ENCODE measurements around the gene FCER1A.
"Not testable (repeated sequence)": the region's sequence is repeated elsewhere in the genome, so short reads cannot be mapped to it uniquely, and the experiment has no call there.

Gene FCER1A

DNA sequence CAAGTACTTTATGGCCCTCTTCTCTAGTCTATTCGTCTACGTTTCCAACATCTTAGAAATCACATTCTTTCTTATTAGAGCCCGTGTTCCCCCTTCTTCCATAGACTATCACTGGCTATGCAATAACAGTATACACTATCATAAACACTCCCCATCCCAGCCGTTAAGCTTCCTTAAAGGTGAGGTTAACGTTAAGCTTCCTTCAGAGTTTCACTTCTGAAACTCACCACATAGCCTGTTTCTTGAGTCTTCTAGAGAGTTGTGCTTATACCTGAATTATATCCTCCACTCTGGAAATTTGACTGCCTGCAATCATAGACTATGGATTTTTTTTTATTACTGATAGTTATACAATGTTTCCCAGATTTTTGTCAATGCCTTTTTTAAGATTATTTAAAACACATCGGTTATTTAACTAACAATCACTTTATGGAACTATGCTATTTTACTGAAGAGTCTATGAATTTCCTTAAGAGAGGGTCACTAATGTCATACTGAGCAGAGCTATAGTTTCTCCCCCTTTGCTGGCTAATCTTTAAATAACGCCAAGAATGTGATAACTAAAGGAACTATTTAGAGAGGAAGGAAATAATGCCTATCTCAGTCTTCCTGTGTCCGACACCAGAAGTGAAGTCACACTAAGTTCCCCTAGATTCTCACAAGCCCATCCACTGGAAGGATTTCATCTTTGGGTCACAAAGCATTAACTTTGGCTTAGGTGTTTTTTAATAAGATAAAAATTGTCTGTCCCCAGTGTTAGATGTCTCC lies 16.8 kb downstream of the FCER1A start:
- H3K36me3 Mint-ChIP-seq (ENCODE audit: low read depth) = no peaks in the 10 kb centered on the region
- H3K27me3 Mint-ChIP-seq = peaks cover 23% of the 10 kb centered on the region
- no peak overlapping the region for H3K4me3 Mint-ChIP-seq
- H3K4me1 Mint-ChIP-seq (ENCODE audit: low read depth) = no peaks in the 10 kb centered on the region
- no peak overlapping the region for H3K27ac Mint-ChIP-seq
- H3K9me3 Mint-ChIP-seq = no peaks in the 10 kb centered on the region
- DNase-seq = no peak

DNA sequence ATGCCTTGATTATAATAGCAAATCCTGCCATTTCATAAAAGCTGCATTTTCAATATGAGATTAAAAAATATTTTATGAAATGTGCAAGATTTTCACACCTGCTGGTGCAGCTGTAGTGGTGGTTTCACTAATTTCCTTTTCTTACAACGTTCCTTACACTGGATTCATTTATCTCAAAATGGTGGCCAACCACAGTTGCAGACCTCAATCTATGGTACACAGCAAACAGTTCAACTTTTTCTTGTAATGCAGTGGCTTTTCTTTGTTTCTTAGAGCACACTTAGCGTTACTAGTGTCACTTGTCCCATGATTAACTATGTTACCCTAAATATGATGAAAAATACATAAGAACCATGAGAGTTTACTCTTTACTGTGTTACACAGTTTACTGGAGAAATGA lies 32.7 kb downstream of the FCER1A start:
- no peaks in the 10 kb centered on the region for H3K4me1 Mint-ChIP-seq (ENCODE audit: low read depth)
- H3K9me3 Mint-ChIP-seq = peaks cover 2% of the 10 kb centered on the region
- H3K27ac Mint-ChIP-seq = no peak overlapping the region
- no peak overlapping the region for H3K4me3 Mint-ChIP-seq
- DNase-seq = no peak
- H3K27me3 Mint-ChIP-seq = peaks cover 8% of the 10 kb centered on the region
- no peaks in the 10 kb centered on the region for H3K36me3 Mint-ChIP-seq (ENCODE audit: low read depth)

DNA sequence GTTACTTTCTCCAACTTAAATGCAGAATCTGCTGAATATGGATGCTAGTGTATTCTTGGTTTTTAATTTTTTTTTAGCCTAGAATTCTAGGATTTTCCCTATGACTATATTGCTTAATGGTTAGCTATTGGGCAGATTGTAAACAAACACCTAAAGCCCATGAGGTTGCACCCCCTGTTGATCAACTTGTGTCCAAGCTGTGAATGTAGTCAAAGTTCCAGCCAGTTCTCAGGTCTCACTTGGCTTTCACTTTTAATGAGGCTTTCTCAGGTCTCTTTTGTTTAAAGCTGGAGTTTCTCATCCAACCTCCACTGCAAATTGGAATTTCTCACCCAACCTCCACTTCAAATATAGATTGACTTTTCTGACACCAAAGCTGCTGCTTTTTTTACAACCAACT lies 35.9 kb downstream of the FCER1A start:
- Mint-ChIP-seq H3K27ac (no peak overlapping the region), H3K4me3 (no peak overlapping the region)

DNA sequence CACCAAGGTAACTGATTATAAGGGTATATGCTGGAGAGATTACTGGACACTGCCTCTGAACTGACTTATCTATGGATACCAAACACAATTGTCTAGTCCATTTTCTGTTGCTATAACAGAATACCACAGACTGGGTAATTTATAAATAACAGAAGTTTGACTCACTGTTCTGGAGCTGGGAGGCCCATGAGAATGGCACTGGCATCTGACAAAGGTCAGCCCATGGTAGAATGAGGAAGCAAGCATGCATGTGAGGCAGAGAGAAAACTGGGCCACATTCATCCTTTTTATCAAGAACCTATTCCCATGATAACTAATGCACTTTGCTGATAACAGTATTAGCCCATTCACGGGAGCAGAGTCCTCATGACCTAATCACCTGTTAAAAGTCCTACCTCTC lies 37.4 kb downstream of the FCER1A start:
- no peak for DNase-seq
- H3K27me3 Mint-ChIP-seq = peaks cover 10% of the 10 kb centered on the region
- no peak overlapping the region for H3K4me3 Mint-ChIP-seq
- no peak overlapping the region for H3K27ac Mint-ChIP-seq
- H3K9me3 Mint-ChIP-seq = peaks cover 1% of the 10 kb centered on the region
- no peaks in the 10 kb centered on the region for H3K36me3 Mint-ChIP-seq (ENCODE audit: low read depth)
- H3K4me1 Mint-ChIP-seq (ENCODE audit: low read depth) = no peaks in the 10 kb centered on the region

More for the DNA sequence above, 35.9 kb downstream of the FCER1A start:
- Mint-ChIP-seq H3K9me3 (peaks cover 2% of the 10 kb centered on the region), H3K27me3 (peaks cover 8% of the 10 kb centered on the region), H3K36me3 (ENCODE audit: low read depth) (no peaks in the 10 kb centered on the region), H3K4me1 (ENCODE audit: low read depth) (no peaks in the 10 kb centered on the region)
- no peak for DNase-seq

DNA sequence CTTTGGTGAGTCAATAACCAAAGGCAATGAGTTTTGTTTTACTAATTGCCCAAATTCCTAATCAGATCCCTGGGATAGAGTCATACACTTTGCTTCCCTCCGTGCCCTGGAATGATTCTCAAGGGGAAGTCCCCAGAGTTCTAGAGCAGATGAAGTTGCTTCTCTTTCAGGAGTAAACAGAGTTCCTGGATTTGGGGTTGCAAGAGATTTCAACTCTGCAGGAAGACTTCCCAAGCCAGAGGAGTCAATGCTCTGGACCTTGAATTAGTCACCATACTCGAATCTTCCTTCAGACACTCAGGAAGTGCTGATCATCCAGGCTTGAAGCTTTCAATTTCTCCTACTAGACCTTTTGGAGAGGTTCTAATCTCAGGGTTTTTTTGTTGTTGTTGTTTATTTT lies 39.6 kb downstream of the FCER1A start:
- Mint-ChIP-seq H3K27ac (no peak overlapping the region), H3K27me3 (peaks cover 15% of the 10 kb centered on the region), H3K4me1 (ENCODE audit: low read depth) (no peaks in the 10 kb centered on the region), H3K36me3 (ENCODE audit: low read depth) (no peaks in the 10 kb centered on the region), H3K4me3 (no peak overlapping the region), H3K9me3 (no peaks in the 10 kb centered on the region)
- no peak for DNase-seq

DNA sequence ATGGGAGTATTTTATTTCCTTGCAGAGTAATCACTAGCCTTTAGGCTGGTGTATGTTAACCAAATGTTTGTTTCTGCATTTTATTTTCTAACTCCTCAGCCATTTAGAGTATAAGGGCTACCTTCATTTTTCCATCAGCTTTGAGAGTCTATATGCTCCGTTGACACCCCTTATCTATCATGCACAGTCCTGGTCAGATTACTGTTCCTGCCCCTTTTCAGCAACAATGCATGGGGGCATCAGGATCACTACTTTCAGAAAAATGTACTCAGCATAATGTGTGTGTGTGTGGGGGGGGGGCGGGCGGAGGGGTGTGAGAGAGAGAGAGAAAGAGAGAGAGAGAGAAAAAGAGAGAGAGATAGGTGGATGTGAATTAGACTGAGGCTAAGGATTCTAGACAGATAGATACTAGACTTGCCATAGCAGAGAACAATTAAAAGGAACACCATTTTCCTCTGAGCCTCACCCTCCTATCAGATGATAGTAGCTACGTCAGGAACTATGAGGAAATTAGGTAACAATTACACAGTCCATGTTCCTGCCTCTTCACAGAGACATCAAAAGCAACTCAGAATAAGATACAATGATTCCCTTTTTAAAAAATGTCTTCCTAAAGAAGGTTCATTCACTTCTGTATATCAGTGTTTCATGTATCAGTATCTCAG lies 40.8 kb downstream of the FCER1A start:
- no peaks in the 10 kb centered on the region for H3K4me1 Mint-ChIP-seq (ENCODE audit: low read depth)
- no peaks in the 10 kb centered on the region for H3K36me3 Mint-ChIP-seq (ENCODE audit: low read depth)
- no peaks in the 10 kb centered on the region for H3K9me3 Mint-ChIP-seq
- H3K4me3 Mint-ChIP-seq = no peak overlapping the region
- H3K27me3 Mint-ChIP-seq = peaks cover 23% of the 10 kb centered on the region
- no peak overlapping the region for H3K27ac Mint-ChIP-seq
- no peak for DNase-seq

DNA sequence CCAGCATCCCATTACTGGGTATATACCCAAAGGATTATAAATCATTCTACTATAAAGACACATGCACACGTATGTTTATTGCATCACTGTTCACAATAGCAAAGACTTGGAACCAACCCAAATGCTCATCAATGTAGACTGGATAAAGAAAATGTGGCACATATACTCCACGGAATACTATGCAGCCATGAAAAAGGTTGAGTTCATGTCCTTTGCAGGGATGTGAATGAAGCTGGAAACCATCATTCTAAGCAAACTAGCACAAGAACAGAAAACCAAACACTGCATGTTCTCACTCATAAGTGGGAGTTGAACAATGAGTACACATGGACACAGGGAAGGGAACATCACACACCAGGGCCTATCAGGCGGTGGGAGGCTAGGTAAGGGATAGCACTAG lies 47.2 kb downstream of the FCER1A start:
- not testable (repeated sequence) for H3K36me3 Mint-ChIP-seq (ENCODE audit: low read depth); H3K9me3 Mint-ChIP-seq; DNase-seq; H3K4me1 Mint-ChIP-seq (ENCODE audit: low read depth); H3K4me3 Mint-ChIP-seq; H3K27ac Mint-ChIP-seq
- H3K27me3 Mint-ChIP-seq = peaks cover 22% of the 10 kb centered on the region

DNA sequence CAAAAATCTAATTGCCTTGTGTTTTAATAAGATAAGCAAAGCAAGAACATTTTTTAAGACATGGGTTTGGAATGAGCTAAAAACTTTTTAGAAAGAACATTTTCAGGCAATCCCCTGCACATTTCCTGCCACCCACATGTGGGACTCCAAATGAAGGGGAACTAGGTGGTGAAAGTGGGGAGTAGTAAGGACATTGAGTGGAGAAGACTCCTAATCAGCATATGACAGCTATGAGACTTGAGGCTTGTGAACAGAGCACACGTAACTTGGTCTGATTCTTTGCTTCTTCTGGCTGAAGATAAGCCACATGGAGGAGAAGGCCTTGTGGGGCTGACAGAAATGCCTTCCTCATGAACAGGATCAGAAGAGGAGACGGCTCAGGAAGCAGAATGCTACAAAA lies 50.3 kb downstream of the FCER1A start:
- Mint-ChIP-seq H3K36me3 (ENCODE audit: low read depth) (no peaks in the 10 kb centered on the region), H3K4me1 (ENCODE audit: low read depth) (no peaks in the 10 kb centered on the region), H3K27ac (no peak overlapping the region), H3K4me3 (no peak overlapping the region), H3K9me3 (peaks cover 2% of the 10 kb centered on the region), H3K27me3 (peaks cover 22% of the 10 kb centered on the region)
- no peak for DNase-seq

Measured in activated T-cell treated with anti-CD3 and anti-CD28 coated beads, Interleukin-2, amount 50 U/mL, for 24 hours (primary cell).